Natural killer cell (primary cell): ENCODE measurements around the gene SPRED3. TPM values are rescaled to one million over a fixed set of nuclear protein-coding genes. Genes with fewer than 3 reads are reported as not detected.
"Not testable (repeated sequence)": the region's sequence is repeated elsewhere in the genome, so short reads cannot be mapped to it uniquely, and the experiment has no call there.

ENCODE experiments used
- ATAC-seq, 3 donors: fragments of 150-1000 bp in 2 of 3; fragments of 200-7000 bp in 1 of 3; cut with Tn5 transposase; 1 replicate in 1 of 3; 2 replicates in 2 of 3; pipeline ENCODE4 v1.10.0; 2021; ENCODE audit warnings: mild to moderate bottlenecking in 2 of 3, moderate library complexity in 2 of 3
- DNase-seq, 2 donors: peaks; one replicate each; pipeline versions ENCODE4 v3.0.0 to v3.0.0-alpha.2; 2013 to 2021; ENCODE audit warnings: mixed read lengths in 1 of 2
- H3K27ac ChIP-seq: one replicate; pipeline ENCODE4 v1.5.1; 2013; ENCODE audit warnings: mild to moderate bottlenecking, low read length
- H3K27me3 ChIP-seq: one replicate; pipeline ENCODE4 v1.6.1; 2013; ENCODE audit warnings: low read length; ENCODE audit not compliant: control insufficient read depth, insufficient read depth
- H3K36me3 ChIP-seq: one replicate; pipeline ENCODE4 v1.6.1; 2013; ENCODE audit warnings: low read length; ENCODE audit not compliant: control insufficient read depth, insufficient read depth
- H3K4me1 ChIP-seq: one replicate; pipeline ENCODE4 v1.6.1; 2013; ENCODE audit warnings: low read length; ENCODE audit not compliant: control insufficient read depth, insufficient read depth
- H3K4me3 ChIP-seq: one replicate; pipeline ENCODE4 v1.5.1; 2013; ENCODE audit warnings: low read length
- H3K9me3 ChIP-seq: one replicate; pipeline ENCODE4 v1.6.1; 2013; ENCODE audit warnings: low read length; ENCODE audit not compliant: control insufficient read depth, insufficient read depth
- H3K27ac Mint-ChIP-seq, 2 donors: one replicate each; pipeline ENCODE4 v1.8.0; 2022; ENCODE audit warnings: mild to moderate bottlenecking in 2 of 2, mixed read lengths in 2 of 2, moderate library complexity in 1 of 2
- H3K27me3 Mint-ChIP-seq, 2 donors: one replicate each; pipeline ENCODE4 v1.8.0; 2022; ENCODE audit warnings: low read depth in 2 of 2, mixed read lengths in 2 of 2
- H3K36me3 Mint-ChIP-seq: one replicate; pipeline ENCODE4 v1.8.0; 2022; ENCODE audit warnings: mixed read lengths
- H3K4me1 Mint-ChIP-seq, 2 donors: one replicate each; pipeline ENCODE4 v1.8.0; 2022; ENCODE audit warnings: mixed read lengths in 2 of 2
- H3K4me3 Mint-ChIP-seq: one replicate; pipeline ENCODE4 v1.8.0; 2022; ENCODE audit warnings: mild to moderate bottlenecking, moderate library complexity, mixed read lengths
- H3K9me3 Mint-ChIP-seq, 2 donors: one replicate each; pipeline ENCODE4 v1.8.0; 2022; ENCODE audit warnings: mixed read lengths in 2 of 2
- WGBS: methylation state at CpG from one replicate; pipeline ENCODE4 v1.1.7; 2013; ENCODE audit warnings: missing lambda C conversion rate; ENCODE audit not compliant: insufficient coverage; 5-methylcytosine and 5-hydroxymethylcytosine counted together
- intact Hi-C: fragments of 100-400 bp; cut with micrococcal nuclease; formaldehyde crosslinking; loops from one replicate; pipeline ENCODE4 v1.14.2; 2022
- total RNA-seq, 4 donors: library from RNA; stranded (reverse); fragments of 120-200 nt in 1 of 4; gene quantifications; one replicate each; pipeline versions ENCODE4 v1.2.3 to v1.2.4, GENCODE V29; 2013 to 2022
- TF ChIP-seq, protein P1 (sequence below): fragments of 200-600 bp; IDR thresholded peaks from one replicate; pipeline ENCODE4 v1.8.0; 2022; ENCODE audit warnings: antibody characterized with exemption

The SPRED3 gene
- total RNA-seq, 3 donors from 2014 or later (not counting 1 experiment from before 2014, with no cell fraction given), result 1.1 to 4.2 (median 1.3) TPM

DNA sequence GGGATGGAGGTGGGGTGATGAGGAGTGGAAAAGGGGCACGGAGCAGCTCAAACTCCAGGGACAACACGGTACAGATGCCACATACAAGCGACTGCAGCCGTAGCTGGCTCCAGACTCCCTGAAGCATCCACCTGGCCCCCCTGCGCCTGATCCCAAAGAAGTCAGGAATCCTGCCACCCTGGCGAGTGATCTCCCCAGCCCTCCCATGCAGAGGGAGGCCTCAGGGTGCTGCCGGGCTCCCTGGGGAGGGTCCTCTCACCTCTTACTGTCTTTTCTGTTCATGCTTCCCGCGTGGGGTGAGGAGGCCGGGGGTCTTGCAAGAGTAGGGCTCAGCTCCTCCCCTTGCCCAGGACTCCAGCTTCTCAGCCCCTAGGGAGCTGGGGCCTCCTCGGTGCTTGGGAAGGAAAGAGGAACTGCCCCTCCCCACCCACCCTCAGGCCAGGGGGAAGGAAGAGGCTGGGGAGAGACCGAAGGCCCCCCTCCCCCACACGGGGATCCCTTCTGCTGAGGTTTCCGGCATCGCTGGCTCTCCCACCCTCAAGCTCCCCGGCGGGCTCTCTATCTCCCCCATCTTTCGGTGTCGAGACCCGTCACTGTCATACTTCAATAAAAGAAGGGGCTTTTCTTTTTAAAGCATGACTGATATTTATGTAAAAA is 37.4 kb downstream of the SPRED3 start, which contains the start of gene RASGRP4:
TSS of gene RASGRP4 (minus strand) at position 410 of the 657 bp plus-strand sequence. CDS start at position 282, 128 bp downstream.
- peak in 2 of 3 donors; percentile 53 to 73 for ATAC-seq
- Mint-ChIP-seq H3K27ac (peak within 1 kb of the TSS in 1 of 2 donors; percentile 60), H3K36me3 (no peaks in the 10 kb centered on the region), H3K4me3 (peak within 1 kb of the TSS; percentile 47), H3K4me1 (peaks cover 5 to 13% of the 10 kb centered on the region in 2 donors), H3K9me3 (no peaks in the 10 kb centered on the region), H3K27me3 (peaks cover 4 to 6% of the 10 kb centered on the region in 2 donors)
- H3K27ac ChIP-seq, result no peak within 1 kb of the TSS
- H3K36me3 ChIP-seq, result no peaks in the 10 kb centered on the region
- peaks cover 10% of the 10 kb centered on the region for H3K4me1 ChIP-seq
- WGBS, result 18% methylated on average over 16 of the region's 20 CpGs
- H3K4me3 ChIP-seq, result peak within 1 kb of the TSS; percentile 9
- no peaks in the 10 kb centered on the region for H3K27me3 ChIP-seq
- intact Hi-C loops, result no loop called here
- H3K9me3 ChIP-seq, result no peaks in the 10 kb centered on the region
- TF ChIP-seq, protein P1, sequence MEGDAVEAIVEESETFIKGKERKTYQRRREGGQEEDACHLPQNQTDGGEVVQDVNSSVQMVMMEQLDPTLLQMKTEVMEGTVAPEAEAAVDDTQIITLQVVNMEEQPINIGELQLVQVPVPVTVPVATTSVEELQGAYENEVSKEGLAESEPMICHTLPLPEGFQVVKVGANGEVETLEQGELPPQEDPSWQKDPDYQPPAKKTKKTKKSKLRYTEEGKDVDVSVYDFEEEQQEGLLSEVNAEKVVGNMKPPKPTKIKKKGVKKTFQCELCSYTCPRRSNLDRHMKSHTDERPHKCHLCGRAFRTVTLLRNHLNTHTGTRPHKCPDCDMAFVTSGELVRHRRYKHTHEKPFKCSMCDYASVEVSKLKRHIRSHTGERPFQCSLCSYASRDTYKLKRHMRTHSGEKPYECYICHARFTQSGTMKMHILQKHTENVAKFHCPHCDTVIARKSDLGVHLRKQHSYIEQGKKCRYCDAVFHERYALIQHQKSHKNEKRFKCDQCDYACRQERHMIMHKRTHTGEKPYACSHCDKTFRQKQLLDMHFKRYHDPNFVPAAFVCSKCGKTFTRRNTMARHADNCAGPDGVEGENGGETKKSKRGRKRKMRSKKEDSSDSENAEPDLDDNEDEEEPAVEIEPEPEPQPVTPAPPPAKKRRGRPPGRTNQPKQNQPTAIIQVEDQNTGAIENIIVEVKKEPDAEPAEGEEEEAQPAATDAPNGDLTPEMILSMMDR, result no peak
- peak in 1 of 2 donors; percentile 64 for DNase-seq

- peaks cover 5 to 13% of the 10 kb centered on the region in 2 donors for H3K4me1 Mint-ChIP-seq
- peak in 1 of 2 donors; percentile 56 for DNase-seq
- WGBS, result 63% methylated on average over 15 of the region's 17 CpGs
- H3K36me3 Mint-ChIP-seq, H3K27me3 ChIP-seq, H3K9me3 Mint-ChIP-seq, H3K9me3 ChIP-seq, ATAC-seq, H3K4me3 ChIP-seq, H3K4me1 ChIP-seq, H3K4me3 Mint-ChIP-seq, H3K27me3 Mint-ChIP-seq, intact Hi-C loops, H3K27ac ChIP-seq, H3K27ac Mint-ChIP-seq, H3K36me3 ChIP-seq: not testable (repeated sequence)
These were observed 38.7 kb downstream of the SPRED3 start for GRCh38 chr19:38427035-38427677.

- no peak overlapping the region for H3K27ac ChIP-seq
- 63% methylated on average over 14 of the region's 14 CpGs for WGBS
- Mint-ChIP-seq H3K4me3 (no peak overlapping the region), H3K4me1 (peaks cover 11 to 23% of the 10 kb centered on the region in 2 donors), H3K36me3 (no peaks in the 10 kb centered on the region), H3K27me3 (peaks cover 8 to 11% of the 10 kb centered on the region in 2 donors), H3K27ac (no peak overlapping the region), H3K9me3 (no peaks in the 10 kb centered on the region)
- DNase-seq (no peak), ATAC-seq (no peak)
- no peak overlapping the region for H3K4me3 ChIP-seq
- no peaks in the 10 kb centered on the region for H3K9me3 ChIP-seq
- H3K4me1 ChIP-seq, result peaks cover 16% of the 10 kb centered on the region
- no peaks in the 10 kb centered on the region for H3K36me3 ChIP-seq
- H3K27me3 ChIP-seq, result peaks cover 6% of the 10 kb centered on the region
- intact Hi-C loops, result no loop called here
- TF ChIP-seq, protein P1, result no peak
These were observed 40.7 kb downstream of the SPRED3 start for GRCh38 chr19:38429055-38429810.

DNA sequence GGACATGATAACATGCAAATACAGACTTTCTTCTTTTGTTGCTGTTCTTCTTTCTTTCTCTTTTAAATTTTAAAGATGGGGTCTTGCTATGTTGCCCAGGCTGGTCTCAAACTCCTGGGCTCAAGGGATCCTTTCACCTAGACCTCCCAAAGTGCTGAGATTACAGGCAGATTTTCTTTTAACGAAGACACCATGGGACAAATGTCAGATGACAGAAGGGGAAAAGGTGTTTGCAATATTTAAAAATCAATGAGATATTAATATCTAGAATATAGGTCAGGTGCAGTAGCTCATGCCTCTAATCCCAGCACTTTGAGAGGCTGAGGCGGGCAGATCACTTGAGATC is 41.3 kb downstream of the SPRED3 start:
- peaks cover 16% of the 10 kb centered on the region for H3K4me1 ChIP-seq
- ATAC-seq, result no peak
- H3K27me3 ChIP-seq, result peaks cover 11% of the 10 kb centered on the region
- H3K4me3 ChIP-seq, result no peak overlapping the region
- intact Hi-C loops, result no loop called here
- Mint-ChIP-seq H3K4me1 (peaks cover 11 to 27% of the 10 kb centered on the region in 2 donors), H3K4me3 (no peak overlapping the region), H3K27me3 (peaks cover 13 to 16% of the 10 kb centered on the region in 2 donors), H3K9me3 (no peaks in the 10 kb centered on the region), H3K27ac (no peak overlapping the region), H3K36me3 (no peaks in the 10 kb centered on the region)
- no peak overlapping the region for H3K27ac ChIP-seq
- 91% methylated on average over 2 of the region's 2 CpGs for WGBS
- DNase-seq, result no peak
- no peaks in the 10 kb centered on the region for H3K36me3 ChIP-seq
- TF ChIP-seq, protein P1, result no peak
- H3K9me3 ChIP-seq, result no peaks in the 10 kb centered on the region
